Cerebellar nuclear complex (tissue), 1 donor: Measurements from ENCODE around the gene KIF26A.

Source experiments
- DNase-seq, 2 experiments: peaks; one replicate each; lab custom pipeline; 2025; lab: John Stamatoyannopoulos, UW

Gene KIF26A

GRCh38 chr14:104112609-104113571 is 25.5 kb upstream of the KIF26A start:
- no peak for DNase-seq

DNA sequence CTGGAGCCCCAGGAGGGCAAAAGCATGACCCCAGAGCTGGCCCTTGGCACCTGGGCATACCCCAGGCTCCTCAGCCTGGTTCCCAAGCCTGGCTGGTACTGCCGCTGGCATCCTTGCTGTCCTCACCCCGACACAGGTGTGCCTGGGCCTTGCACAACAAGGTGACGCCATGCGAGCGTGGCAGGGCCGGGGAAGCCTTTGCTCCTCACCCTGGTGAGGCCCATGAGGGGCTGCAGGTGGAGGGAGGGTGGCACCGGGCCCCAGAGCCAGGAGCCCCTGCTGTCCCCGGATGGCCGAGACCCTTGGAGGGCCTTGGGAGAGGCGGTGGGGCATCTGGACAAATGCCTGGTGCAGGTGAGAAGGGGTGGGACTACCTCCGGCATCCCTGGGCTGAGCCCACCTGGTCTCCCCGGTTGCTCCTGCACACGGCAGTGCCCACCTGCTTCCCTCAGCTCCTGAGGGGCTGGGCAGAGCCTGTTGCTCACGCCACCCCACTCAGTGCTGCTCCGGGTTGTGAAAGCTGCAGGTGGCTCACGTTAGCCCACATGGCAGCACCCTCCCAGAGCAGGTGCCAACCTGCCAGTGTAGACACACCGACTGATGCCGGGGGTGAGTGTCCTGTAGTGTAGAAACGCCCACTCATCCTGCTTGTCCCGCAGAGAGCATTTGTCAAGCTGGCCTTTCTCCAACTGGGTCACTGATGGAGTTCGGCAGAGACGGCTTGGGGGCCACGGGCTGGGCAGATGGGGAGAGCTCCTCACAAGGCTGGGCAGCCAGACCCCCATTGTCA is 24.6 kb upstream of the KIF26A start:
- DNase-seq, result no peak

DNA sequence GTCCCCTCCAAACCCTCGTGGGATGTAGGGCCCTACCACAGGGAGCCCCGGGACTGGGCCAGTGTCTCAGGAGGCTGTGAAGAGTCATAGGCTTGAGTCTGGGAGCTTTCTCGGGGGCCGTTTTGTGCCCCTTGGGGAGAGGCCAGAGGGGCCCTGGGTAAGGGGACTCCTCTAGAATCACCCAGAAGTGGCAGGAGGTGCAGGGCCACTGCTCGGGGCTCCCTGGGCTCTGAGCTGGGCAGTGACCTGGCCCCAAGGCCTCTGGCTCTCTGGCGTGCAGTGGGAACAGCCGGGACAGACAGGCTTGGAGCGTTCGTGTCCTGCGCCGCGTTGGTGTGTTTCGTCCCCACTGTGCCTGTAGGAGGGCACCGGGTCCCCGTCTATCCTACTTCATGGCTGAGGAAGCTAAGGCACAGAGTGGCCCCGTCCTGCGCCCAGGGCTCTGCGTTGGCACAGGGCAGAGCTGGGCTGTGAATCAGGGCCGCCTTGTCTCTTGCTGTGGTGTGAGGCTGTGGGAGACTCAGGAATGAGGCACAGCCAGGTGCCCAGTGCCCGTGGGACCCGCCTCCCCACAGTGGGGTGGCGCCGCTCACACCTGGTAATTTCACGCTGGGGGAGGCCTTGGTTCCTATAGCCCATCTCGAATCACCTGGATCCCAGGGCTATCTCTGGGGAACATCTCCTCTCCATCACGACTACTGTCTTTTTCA is 23.8 kb upstream of the KIF26A start:
- no peak for DNase-seq

- no peak for DNase-seq
These were observed 23.2 kb upstream of the KIF26A start for GRCh38 chr14:104115131-104115600.

DNA sequence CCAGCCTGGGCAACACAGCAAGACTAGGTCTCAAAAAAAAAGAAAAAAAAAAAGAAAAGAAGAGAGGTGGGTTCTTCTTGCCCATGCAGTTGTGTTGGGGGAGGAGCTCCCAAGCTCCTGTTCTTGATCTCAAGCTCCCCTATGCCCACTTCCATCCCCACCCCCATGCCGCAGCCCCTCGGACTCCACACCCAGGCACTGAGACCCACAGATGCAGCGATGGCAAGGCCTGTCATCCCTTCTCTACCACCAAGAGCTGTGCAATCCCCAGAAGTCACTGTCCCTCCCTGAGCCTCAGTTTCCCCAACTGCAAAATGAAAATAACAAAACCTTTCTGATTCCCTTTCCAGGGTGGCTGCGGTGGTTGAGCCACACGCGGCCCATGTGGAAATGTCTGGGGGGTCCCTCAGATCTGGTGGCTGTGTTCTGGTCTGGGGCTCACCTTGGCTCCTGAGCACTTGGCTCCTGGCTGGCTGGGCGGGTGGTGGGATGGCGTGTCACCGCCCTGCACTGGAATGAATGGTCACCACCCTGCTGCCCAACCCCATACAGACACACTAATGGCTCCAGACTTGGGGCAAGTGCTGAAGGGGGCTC is 22.6 kb upstream of the KIF26A start:
- no peak for DNase-seq

DNA sequence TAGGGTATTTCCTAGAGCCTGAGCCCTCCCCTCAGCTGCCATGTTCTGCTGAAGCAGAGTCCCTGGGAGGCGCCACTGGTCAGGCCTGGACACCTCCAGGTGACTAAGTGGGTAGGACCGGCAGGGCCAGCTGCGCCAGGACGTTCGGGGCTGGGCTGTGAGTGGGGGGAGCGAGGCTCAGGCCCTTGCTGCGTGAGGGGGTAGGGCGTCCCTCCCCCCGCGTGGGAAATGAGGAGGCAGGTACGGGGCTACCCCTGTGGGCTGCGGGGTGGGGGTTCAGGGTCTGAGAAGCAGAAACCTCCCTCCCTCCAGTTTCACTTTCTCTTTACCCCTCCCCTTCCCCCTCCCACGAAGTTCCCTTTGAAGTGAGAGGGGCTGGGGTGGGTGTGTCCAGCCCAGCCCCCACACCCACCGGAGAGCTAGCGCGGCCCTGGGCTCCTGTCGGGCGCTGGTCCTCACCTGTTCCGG is 22.1 kb upstream of the KIF26A start:
- DNase-seq, result no peak

GRCh38 chr14:104116756-104117340 is 21.5 kb upstream of the KIF26A start:
- no peak for DNase-seq

GRCh38 chr14:104117341-104118005 is 20.9 kb upstream of the KIF26A start:
- DNase-seq, result no peak

DNA sequence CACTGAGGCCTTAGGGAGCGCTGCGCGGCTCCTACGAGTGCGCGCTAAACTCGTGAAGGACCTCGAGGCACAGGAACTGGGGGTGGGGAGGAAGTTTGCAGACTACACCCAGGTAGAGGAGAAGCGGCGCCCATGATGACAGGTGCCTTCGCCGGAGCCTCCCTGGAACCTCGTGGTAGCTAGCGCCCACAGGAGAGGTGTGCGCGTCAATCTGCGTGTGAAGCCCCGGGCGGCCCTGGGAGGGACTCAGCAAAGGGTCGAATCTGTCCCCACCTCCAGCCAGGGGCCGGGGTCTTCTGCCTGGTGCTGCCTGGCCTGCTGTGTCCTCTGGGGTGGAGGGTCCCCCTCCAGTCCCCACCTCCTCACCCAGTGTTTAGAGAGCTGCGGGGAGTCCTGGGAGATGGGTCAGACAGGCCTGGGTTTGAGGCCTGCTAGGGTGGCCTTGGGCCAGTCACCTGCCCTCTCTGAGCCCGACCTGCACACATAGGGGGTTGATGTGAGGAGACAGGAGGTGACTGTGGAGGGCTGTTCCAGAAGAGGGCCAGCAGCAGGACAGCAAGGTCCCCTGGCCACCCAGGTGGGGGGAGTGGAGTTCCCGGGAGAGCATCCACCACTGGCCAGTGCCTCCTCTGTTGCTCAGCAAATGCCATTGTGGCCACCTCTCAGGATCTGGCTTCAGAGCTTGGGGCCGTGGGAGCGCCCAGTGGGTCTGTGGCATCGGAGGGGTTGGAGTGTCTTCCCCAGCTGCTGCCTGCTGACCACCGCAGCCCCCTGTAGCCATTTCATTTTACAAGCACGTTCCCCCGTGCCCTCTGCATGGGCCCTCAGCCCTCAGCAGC is 20.2 kb upstream of the KIF26A start:
- no peak for DNase-seq

GRCh38 chr14:104119119-104119487 is 19.3 kb upstream of the KIF26A start:
- no peak for DNase-seq

DNA sequence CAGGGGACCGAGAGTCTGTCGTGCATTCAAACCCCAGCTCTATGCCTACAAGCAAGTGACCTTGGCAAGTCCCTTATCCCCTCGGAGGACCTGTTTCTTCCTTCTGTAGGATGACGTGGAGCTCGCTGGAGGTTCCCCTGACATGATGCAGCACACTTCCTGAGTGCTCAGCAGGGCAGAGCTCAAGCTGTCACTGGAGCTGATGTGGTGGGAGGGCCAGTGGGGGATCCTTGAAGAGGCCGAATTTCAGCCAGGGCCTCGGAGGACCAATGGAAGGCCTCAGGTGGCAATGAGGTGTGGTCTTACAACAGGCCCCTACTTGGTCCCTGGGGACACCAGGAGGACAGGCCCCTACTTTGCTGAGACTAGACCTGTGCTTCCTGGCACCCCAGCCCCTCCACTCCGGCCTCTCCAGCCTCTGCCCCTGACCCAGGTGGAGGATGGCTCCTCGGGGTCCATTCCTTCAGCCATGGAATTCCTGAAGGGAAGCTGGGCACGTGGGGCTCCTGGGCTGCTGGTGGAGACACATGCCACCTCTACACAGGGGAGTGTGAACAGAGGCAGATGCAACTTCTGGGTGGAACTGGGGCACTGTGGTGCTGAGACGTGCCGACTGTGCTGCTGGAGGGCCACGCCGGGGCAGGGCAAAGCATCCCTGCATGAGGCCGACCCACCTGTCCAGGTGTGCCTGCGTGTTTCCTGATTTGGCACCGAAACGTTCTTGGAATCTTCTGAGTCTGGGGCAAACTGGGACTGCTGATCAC is 18.7 kb upstream of the KIF26A start:
- no peak for DNase-seq

- no peak for DNase-seq
These were observed 18.1 kb upstream of the KIF26A start for GRCh38 chr14:104120281-104120741.

DNA sequence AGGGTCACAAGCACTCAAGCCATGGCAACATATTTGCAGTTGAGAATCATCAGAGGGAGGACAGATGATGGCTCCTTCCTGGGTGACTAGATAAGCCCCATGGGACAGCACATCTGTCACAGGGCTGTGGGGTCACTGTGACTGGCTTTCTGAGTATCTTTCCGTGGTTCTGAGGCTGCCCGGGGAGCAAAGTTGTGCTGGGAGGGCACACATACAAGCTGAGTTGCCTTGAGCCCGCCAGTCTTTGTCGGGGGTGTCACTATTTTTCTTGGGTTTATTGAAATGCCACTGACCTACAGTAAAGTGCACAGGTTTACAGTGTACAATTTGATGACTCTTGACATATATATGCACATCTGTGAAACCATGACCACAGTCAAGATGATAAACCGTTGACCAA is 17.2 kb upstream of the KIF26A start:
- no peak for DNase-seq

DNA sequence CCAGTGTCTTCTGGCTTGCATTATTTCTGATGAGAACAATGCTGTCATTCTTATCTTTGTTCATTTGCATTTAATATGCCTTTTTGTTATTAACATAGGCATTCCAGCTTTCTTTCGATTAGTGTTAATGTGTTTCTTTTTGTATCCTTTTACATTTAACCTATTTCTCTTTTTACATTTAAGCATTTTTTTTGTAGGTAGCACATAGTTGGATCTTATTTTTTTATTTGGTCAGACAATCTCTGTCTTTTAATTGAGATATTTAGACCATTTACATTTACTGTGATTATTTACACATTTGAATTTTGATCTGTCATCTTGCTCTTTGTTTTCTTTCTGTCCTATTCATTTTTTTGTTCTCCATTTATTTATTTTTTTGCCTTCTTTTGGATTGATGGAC is 14.5 kb upstream of the KIF26A start:
- DNase-seq, result no peak

GRCh38 chr14:104125011-104125410 is 13.4 kb upstream of the KIF26A start:
- no peak for DNase-seq

GRCh38 chr14:104126753-104127152 is 11.6 kb upstream of the KIF26A start:
- no peak for DNase-seq

DNA sequence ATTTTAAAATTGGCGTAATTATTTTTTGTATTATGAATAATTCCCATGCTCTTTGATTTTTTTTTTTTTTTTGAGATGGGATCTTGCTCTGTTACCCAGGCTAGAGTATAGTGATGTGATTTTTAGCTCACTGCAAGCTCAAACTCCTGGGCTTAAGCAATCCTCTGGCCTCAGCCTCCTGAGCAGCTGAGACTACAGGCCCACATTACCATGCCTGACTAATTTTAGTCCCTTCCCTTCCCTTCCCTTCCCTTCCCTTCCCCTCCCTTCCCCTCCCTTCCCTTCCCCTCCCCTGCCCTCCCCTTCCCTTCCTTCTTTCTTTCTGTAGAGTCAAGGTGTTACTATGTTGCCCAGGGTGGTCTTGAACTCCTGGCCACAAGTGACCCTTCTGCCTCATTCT is 9.4 kb upstream of the KIF26A start:
- DNase-seq, result no peak

- DNase-seq, result no peak
These were observed 8.8 kb upstream of the KIF26A start for GRCh38 chr14:104129556-104129955.
